HCT116 (cell line): ENCODE measurements around the gene C4orf54. TPM values are rescaled to one million over a fixed set of nuclear protein-coding genes. Genes with fewer than 3 reads are reported as not detected.

Source experiments
- ATAC-seq: fragments of 200-7000 bp; cut with Tn5 transposase; 2 replicates; pipeline ENCODE4 v1.9.1; 2020; ENCODE audit warnings: mild to moderate bottlenecking, moderate library complexity
- BruUV-seq: library from RNA; stranded (reverse); fragments of 400-500 nt; replicated peaks from 2 replicates; lab custom pipeline; 2021; lab: Mats Ljungman, UMichigan
- CTCF ChIA-PET: fragments of 300-600 bp; sonication (Branson Sonifier 250); formaldehyde crosslinking; loops from one replicate; lab custom pipeline; 2021; ENCODE audit warnings: antibody characterized with exemption; lab: Charles Lee
- POLR2A ChIA-PET: fragments of 300-600, 350-600 bp; sonication (Branson Sonifier 250); formaldehyde crosslinking; loops from one replicate; lab custom pipeline; 2021; ENCODE audit warnings: antibody characterized with exemption; lab: Charles Lee
- RAD21 ChIA-PET, 2 experiments: fragments of 300-600 bp; sonication (Branson Sonifier 250); formaldehyde crosslinking; loops; one replicate each; lab custom pipeline; 2023; ENCODE audit warnings: low total read pairs in 2 of 2; ENCODE audit not compliant: uncharacterized antibody in 2 of 2, unreplicated experiment in 2 of 2, low non-redundant PET in 1 of 2; lab: Charles Lee
- DNase-seq: peaks from one replicate; pipeline ENCODE4 v3.0.0-alpha.2; 2010; ENCODE audit warnings: low read depth, low spot score
- H2AFZ ChIP-seq: fragments of 200-600 bp; shearing (Covaris generic), sonication (generic); 2 replicates; pipeline ENCODE4 v1.6.1; 2017; ENCODE audit warnings: low read depth, mixed run types, mixed read lengths, antibody characterized with exemption, low read length; ENCODE audit not compliant: poor library complexity, severe bottlenecking
- H3K27ac ChIP-seq: 2 replicates; pipeline ENCODE4 v1.5.1; 2012; ENCODE audit warnings: low read depth, low read length
- H3K27me3 ChIP-seq: fragments of 200-600 bp; sonication (generic); 2 replicates; pipeline ENCODE4 v1.6.1; 2016; ENCODE audit warnings: mixed run types, low read length, mixed read lengths; ENCODE audit not compliant: insufficient read depth
- H3K36me3 ChIP-seq, 2 experiments: fragments of 200-500 bp in 1 of 2; fragments of 200-600 bp in 1 of 2; sonication (Bioruptor generic) in 1 of 2; sonication (generic) in 1 of 2; 2 replicates each; pipeline versions ENCODE4 v1.5.1 to v1.6.1; 2014 to 2016; ENCODE audit warnings: low read length in 2 of 2, inconsistent platforms in 1 of 2, mixed read lengths in 1 of 2, mixed run types in 1 of 2; ENCODE audit not compliant: insufficient read depth in 2 of 2, control insufficient read depth in 1 of 2
- H3K4me1 ChIP-seq, 2 experiments: fragments of 200-600 bp in 1 of 2; sonication (generic) in 1 of 2; 2 replicates each; pipeline versions ENCODE4 v1.5.1 to v1.6.1; 2012 to 2017; ENCODE audit warnings: low read length in 2 of 2, inconsistent platforms in 1 of 2, mild to moderate bottlenecking in 1 of 2, mixed read lengths in 1 of 2, mixed run types in 1 of 2, moderate library complexity in 1 of 2; ENCODE audit not compliant: insufficient read depth in 2 of 2, control insufficient read depth in 1 of 2
- H3K4me2 ChIP-seq: fragments of 200-600 bp; sonication (generic); 2 replicates; pipeline ENCODE4 v1.6.1; 2017; ENCODE audit warnings: mixed run types, low read length, mixed read lengths
- H3K4me3 ChIP-seq, 2 experiments: fragments of 200-600 bp in 1 of 2; sonication (generic) in 1 of 2; replicated peaks in 1 of 2; 2 replicates each; pipeline ENCODE4 v1.5.1; 2011 to 2016; ENCODE audit warnings: low read length in 2 of 2, control low read depth in 1 of 2, low read depth in 1 of 2, mild to moderate bottlenecking in 1 of 2, mixed read lengths in 1 of 2, mixed run types in 1 of 2
- H3K79me2 ChIP-seq: fragments of 200-600 bp; sonication (generic); 2 replicates; pipeline ENCODE4 v1.6.1; 2017; ENCODE audit warnings: mild to moderate bottlenecking, mixed run types, low read length, moderate library complexity, mixed read lengths; ENCODE audit not compliant: insufficient read depth
- H3K9ac ChIP-seq: fragments of 200-600 bp; sonication (generic); 2 replicates; pipeline ENCODE4 v1.6.1; 2016; ENCODE audit warnings: low read length, mixed read lengths
- H3K9me2 ChIP-seq: fragments of 200-600 bp; sonication (generic), shearing (Covaris generic); 2 replicates; pipeline ENCODE4 v1.6.1; 2017; ENCODE audit warnings: mixed run types, mild to moderate bottlenecking, moderate library complexity; ENCODE audit not compliant: insufficient read depth
- H3K9me3 ChIP-seq, 2 experiments: fragments of 200-500 bp in 1 of 2; fragments of 200-600 bp in 1 of 2; sonication (Bioruptor generic) in 1 of 2; sonication (generic) in 1 of 2; 2 replicates each; pipeline ENCODE4 v1.6.1; 2014 to 2017; ENCODE audit warnings: low read length in 2 of 2, mixed read lengths in 2 of 2, inconsistent platforms in 1 of 2, low read depth in 1 of 2, mild to moderate bottlenecking in 1 of 2, mixed run types in 1 of 2, moderate library complexity in 1 of 2; ENCODE audit not compliant: control insufficient read depth in 1 of 2, insufficient read depth in 1 of 2
- H4K20me1 ChIP-seq: fragments of 200-600 bp; sonication (generic), shearing (Covaris generic); 2 replicates; pipeline ENCODE4 v1.6.1; 2017; ENCODE audit warnings: mixed run types, mild to moderate bottlenecking, moderate library complexity; ENCODE audit not compliant: insufficient read depth
- EGR1 ChIP-seq: IDR thresholded peaks from 2 replicates; pipeline ENCODE4 v1.6.1; 2012; ENCODE audit warnings: low read depth
- EZH2 ChIP-seq: fragments of 200-600 bp; sonication (generic); IDR thresholded peaks from 2 replicates; pipeline ENCODE4 v1.6.1; 2017; ENCODE audit warnings: antibody characterized with exemption, mixed run types
- FOSL1 ChIP-seq: IDR thresholded peaks from 2 replicates; pipeline ENCODE4 v1.6.1; 2012; ENCODE audit warnings: low read depth
- POLR2A ChIP-seq: IDR thresholded peaks from 2 replicates; pipeline ENCODE4 v1.7.0; 2011; ENCODE audit warnings: borderline replicate concordance; ENCODE audit not compliant: insufficient read depth, insufficient read length; ENCODE audit errors: extremely low read depth
- SP1 ChIP-seq: IDR thresholded peaks from 2 replicates; pipeline ENCODE4 v1.6.1; 2012; ENCODE audit warnings: low read depth
- SRF ChIP-seq: IDR thresholded peaks from 2 replicates; pipeline ENCODE4 v1.6.1; 2012; ENCODE audit warnings: low read depth
- intact Hi-C: fragments of 100-400 bp; cut with micrococcal nuclease; formaldehyde crosslinking; loops from 2 replicates; pipeline ENCODE4 v1.10.0; 2022
- total RNA-seq: library from RNA; stranded (reverse); gene quantifications from one replicate; pipeline ENCODE4 v1.2.1, GENCODE V29; 2021; ENCODE audit not compliant: unreplicated experiment

C4orf54 gene
- total RNA-seq, 1 experiment from 2014 or later, result not detected

DNA sequence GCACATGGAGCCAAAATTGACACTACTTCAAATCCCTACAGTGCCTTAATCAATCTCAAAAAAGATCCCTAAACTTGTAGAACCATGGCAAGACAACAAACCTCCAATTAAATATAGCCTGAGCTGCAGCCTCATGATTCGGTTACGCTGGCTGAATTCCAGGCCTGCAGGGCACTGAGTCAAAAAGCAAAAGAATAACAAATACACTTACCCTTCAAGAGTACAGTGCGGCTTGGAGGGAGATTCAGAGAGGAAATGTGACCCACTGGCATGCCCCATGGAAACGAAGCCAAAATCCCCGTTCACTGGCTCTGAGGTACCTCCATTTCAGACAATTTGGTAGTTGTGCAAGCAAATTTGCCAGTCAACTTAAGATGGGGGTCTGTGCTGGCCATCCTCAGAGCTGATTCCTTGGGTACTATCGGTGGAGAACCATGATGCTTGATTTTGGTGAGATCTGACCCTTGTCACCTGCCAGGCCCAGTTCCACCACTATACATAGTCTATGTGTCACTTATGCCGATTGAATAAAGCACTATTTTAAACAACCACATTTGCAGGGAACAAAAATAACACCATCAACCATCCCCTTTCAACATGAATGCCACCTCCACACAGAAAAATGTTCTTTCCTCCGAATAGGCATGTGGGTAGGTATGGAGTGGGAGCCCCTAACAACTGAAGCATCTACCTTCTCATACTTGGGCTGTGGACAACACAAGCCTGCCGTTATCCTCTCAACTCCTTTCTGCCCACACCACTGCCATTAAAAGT, 2.1 kb downstream of the C4orf54 start:
- H3K9me3 ChIP-seq, result no peaks in the 10 kb centered on the region
- no peak overlapping the region for H3K4me3 ChIP-seq
- H3K4me2 ChIP-seq, result no peak overlapping the region
- H3K27ac ChIP-seq, result no peak overlapping the region
- ChIA-PET POLR2A (no interaction called here), CTCF (no interaction called here), RAD21 (no interaction called here)
- intact Hi-C loops, result no loop called here
- H3K36me3 ChIP-seq, result no peaks in the 10 kb centered on the region
- H4K20me1 ChIP-seq, result no peaks in the 10 kb centered on the region
- peaks cover 0 to 5% of the 10 kb centered on the region in 2 experiments; a peak in 2 of 4 replicates for H3K4me1 ChIP-seq
- H3K9ac ChIP-seq, result no peak overlapping the region
- no peaks in the 10 kb centered on the region for H3K79me2 ChIP-seq
- H2AFZ ChIP-seq, result no peak overlapping the region
- H3K9me2 ChIP-seq, result no peaks in the 10 kb centered on the region
- no peak for DNase-seq
- TF ChIP-seq SRF, result no peak
- TF ChIP-seq SP1, result no peak
- TF ChIP-seq EZH2, result no peak
- TF ChIP-seq FOSL1, result no peak
- no peak for TF ChIP-seq EGR1
- H3K27me3 ChIP-seq, result no peaks in the 10 kb centered on the region
- no TSS peak for BruUV-seq
- ATAC-seq, result no peak

GRCh38 chr4:99654361-99654761, 3.3 kb downstream of the C4orf54 start:
- Histone ChIP-seq H3K36me3 (no peaks in the 10 kb centered on the region), H4K20me1 (no peaks in the 10 kb centered on the region), H3K4me1 (peaks cover 0 to 5% of the 10 kb centered on the region in 2 experiments; a peak in 2 of 4 replicates), H3K79me2 (no peaks in the 10 kb centered on the region), H3K9ac (no peak overlapping the region), H3K27me3 (no peaks in the 10 kb centered on the region), H3K9me2 (no peaks in the 10 kb centered on the region), H3K4me3 (no peak overlapping the region), H3K4me2 (no peak overlapping the region), H3K9me3 (no peaks in the 10 kb centered on the region), H2AFZ (no peak overlapping the region), H3K27ac (no peak overlapping the region)
- DNase-seq (no peak), ATAC-seq (no peak)
- BruUV-seq, result no TSS peak
- intact Hi-C loops, result no loop called here
- ChIA-PET POLR2A (no interaction called here), CTCF (no interaction called here), RAD21 (no interaction called here)
- TF ChIP-seq SP1 (no peak), POLR2A (no peak), FOSL1 (no peak)
